CD4-positive, alpha-beta T cell treated with Interleukin-4 for 4 hours (primary cell): ENCODE data around the gene KANSL1.
"Not testable (repeated sequence)": the region's sequence is repeated elsewhere in the genome, so short reads cannot be mapped to it uniquely, and the experiment has no call there.

Experiments
- DNase-seq: peaks from one replicate; pipeline ENCODE4 v3.0.0-alpha.2; 2020

Gene KANSL1

DNA sequence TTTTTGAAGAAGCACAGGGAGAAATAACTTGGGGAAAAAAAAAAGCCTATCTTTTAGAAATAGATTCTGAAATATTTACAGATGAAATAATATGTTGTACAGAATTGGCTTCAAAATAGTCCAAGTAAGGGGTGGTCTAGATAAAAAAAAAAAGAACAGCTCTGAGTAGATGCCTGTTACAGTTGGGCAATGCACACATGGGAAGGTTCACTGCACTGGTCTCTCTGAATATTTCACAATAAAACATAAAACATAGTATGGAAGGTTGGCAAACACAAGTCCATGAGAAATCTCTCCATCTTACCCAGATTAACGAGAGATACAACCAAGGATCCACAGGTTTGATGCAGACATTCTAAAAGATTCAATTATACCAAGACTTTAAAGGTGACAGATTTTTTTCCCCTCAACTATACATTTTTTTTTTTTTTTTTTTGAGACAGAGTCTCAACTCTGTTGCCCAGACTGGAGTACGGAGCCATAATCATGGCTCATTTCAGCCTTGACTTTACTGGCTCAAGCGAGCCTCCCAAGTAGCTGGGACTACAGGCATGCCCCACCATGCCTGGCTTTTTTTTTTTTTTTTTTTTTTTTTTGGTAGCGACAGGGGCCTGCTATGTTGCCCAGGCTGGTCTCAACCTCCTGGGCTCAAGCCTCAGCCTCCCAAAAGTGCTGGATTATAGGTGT lies 58.0 kb downstream of the KANSL1 start:
- DNase-seq, result no peak

DNA sequence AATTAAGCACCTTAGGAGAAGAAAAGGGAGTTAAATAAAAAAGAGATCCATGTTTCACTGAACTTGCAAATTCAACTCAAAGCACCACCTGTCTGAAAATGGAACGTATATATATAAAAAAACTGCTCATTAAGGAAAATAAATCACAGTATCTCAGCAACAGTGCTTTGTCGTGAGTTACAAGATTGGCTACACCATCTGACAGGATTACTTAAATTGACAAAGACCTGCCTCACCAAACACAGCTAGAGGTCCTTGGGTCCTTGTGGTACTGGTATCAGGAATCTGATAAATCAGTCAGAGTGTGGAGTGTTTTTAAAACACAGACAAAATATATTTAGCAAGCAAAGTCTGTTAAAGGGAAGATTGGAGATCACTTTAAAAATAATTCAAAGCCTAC lies 63.9 kb downstream of the KANSL1 start:
- no peak for DNase-seq

DNA sequence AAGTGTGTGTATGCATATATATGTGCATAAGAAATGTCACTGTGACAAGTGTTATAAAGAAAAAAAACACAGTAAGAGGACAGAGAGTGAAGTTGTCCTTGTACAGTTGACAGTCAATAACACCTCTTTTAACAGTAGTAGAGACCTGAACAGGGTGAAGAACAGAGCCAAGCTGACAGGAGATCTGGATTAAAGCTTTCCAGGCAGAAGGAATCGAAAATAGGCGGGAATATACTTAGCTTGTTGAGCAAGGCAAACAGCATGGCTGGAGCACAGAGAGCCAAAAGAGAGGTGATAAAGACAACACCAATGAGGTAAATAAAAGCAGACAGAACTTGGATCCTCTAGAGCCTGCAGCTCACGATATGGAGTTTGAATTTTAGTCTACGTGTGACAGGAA lies 64.8 kb downstream of the KANSL1 start:
- no peak for DNase-seq

GRCh38 chr17:46127524-46127923 lies 65.7 kb downstream of the KANSL1 start:
- DNase-seq, result no peak

- DNase-seq, result no peak
Observed at GRCh38 chr17:46126840-46127239, 66.4 kb downstream of the KANSL1 start.

DNA sequence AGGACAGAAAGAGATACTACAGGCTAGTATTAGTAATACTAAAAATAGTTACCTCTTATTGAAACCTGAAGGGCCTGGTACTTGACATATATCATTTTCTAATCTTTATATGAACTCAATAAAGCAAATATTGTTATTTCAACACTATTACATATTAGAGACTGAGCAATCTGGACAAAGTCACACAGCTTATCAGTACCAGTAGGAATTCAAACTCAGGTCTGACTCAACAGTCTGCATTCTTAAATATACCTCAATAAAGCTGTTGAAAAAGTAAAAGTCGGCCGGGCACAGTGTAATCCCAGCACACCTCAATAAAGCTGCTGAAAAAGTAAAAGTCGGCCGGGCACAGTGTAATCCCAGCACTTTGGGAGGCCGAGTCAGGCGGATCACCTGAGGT lies 67.4 kb downstream of the KANSL1 start:
- no peak for DNase-seq

- DNase-seq, result no peak
Observed at GRCh38 chr17:46124695-46125592, 68.3 kb downstream of the KANSL1 start.

DNA sequence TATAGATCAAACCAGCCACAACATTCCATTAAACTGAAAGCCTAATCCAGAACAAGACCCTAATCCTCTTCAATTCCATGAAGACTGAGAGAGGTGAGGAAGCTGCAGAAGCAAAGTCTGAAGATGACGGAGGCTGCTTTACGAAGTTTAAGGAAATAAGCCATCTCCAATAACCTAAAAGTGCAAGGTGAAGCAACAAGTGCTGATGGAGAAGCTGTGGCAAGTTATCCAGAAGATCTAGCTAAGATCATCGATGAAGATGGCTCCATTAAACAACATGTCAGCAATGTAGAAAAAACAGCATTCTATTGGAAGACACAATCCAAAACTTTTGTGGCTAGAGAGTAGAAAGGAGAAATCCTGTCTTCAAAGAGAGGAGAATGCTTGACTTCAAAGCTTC lies 69.6 kb downstream of the KANSL1 start:
- no peak for DNase-seq

- no peak for DNase-seq
Observed at GRCh38 chr17:46122486-46122871, 70.8 kb downstream of the KANSL1 start.

GRCh38 chr17:46121841-46122485 lies 71.3 kb downstream of the KANSL1 start:
- DNase-seq, result no peak

DNA sequence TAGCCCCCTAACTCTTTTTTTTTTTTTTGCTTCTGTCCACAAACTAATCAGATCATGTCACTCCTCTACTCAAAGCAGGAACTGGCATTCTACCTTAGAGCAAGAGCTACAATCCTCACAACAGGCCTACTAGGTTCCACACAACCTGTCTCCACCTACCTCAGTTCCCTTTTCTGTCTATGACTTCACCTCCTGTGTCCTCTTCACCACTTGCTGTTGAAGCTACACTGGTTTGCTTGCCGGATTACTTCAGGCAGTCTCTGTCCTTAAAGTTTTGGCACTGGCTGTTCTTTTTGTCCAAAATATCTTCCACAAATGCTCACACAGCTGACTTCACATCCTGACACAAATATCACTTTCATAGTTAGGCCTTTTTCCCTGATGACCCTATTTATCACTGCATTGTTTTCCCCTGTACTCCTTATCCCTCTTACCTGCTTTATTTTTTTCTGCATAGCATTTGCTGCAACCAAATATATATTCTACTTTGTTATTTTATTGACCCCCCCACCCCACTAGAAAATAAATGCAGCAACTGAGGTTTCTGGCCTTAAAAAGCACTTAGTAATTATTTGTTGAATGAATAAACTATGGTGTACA lies 72.0 kb downstream of the KANSL1 start:
- DNase-seq, result no peak

- no peak for DNase-seq
Observed at GRCh38 chr17:46120537-46120936, 72.7 kb downstream of the KANSL1 start.

- DNase-seq, result no peak
Observed at GRCh38 chr17:46120078-46120477, 73.2 kb downstream of the KANSL1 start.

- DNase-seq, result no peak
Observed at GRCh38 chr17:46118964-46119363, 74.3 kb downstream of the KANSL1 start.

- no peak for DNase-seq
Observed at GRCh38 chr17:46117850-46118696, 75.2 kb downstream of the KANSL1 start.

DNA sequence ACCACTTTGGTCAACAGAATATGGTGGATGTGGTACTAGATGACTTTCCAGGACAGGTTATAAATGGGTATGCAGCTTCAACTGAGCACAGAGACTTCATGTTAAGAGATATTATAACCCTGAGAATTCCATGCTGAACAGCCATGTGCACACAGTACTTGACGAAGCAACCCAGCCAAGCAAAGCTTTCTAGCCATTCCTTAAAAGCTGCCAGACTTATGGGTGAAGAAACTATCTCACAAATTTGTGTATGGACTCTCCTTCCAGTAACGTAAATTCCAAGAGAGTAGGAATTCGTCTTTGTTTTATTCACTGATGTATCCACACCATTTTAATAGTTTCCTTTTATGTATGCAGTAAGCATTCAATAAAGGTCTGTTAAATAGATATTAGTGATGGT lies 76.1 kb downstream of the KANSL1 start:
- no peak for DNase-seq

GRCh38 chr17:46115699-46116098 lies 77.5 kb downstream of the KANSL1 start:
- no peak for DNase-seq

- not testable (repeated sequence) for DNase-seq
Observed at GRCh38 chr17:46111236-46111635, 82.0 kb downstream of the KANSL1 start.

GRCh38 chr17:46110219-46110618 lies 83.0 kb downstream of the KANSL1 start:
- DNase-seq, result no peak

DNA sequence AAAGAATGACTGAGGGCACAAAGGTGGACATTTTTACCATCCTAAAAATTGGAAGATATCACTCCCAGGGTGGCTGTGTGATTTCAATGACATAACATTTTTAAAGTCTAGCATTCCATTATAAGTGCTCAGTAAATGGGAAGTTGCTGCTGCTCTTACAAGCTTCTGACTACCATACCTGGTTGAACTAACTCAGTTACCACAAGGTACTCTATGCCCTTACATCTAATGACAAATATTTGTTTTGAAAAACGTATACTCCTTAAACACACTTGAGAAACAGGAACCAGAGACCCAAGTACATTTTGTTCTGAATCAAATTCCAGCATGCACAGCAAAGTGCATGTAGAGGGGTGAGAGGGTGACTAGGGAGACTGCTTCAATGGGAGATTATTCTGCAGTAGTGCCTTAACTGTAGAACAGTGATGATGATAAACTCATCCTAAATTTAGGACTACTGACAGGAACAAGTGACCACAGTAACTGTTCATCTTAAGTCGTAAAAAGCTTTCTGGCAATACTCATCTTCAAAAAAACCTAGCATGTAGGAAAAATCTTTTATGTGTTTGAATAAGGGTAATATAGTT lies 83.5 kb downstream of the KANSL1 start:
- no peak for DNase-seq

DNA sequence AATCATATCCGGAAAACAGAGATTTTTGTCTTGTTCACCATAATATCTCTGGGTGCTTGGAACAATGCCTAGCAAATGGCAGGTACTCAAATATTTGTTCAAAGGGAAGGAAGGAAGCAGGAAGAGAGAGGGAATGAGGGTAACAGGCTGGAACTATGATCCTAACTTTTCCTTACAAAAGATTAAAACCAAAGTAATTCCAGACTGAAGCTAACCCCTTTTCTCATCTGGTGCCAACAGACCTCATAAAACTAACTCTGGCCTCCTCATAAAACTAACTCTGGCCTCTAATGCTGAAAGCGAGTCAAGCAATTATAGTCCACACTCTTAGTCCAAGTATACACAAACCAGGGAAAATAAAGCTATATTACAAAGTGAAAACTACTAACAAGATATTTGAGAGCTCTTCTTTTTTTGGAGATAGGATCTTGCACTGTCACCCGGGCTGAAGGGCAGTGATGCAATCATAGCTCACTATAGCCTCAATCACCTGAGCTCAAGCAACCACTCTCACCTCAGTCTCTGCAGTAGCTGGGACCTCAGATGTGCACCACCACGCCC lies 84.6 kb downstream of the KANSL1 start:
- no peak for DNase-seq

- DNase-seq, result no peak
Observed at GRCh38 chr17:46108120-46108519, 85.1 kb downstream of the KANSL1 start.
